GM10266 (cell line): ENCODE results near the gene ACSM2A.
"Not testable (repeated sequence)": the region's sequence is repeated elsewhere in the genome, so short reads cannot be mapped to it uniquely, and the experiment has no call there.

Experiments used
- DNase-seq: peaks from one replicate; pipeline ENCODE4 v3.0.0; 2012; ENCODE audit errors: extremely low spot score
- TF ChIP-seq, protein P1 (sequence below): IDR thresholded peaks from 2 replicates; pipeline ENCODE4 v1.5.1; 2012; ENCODE audit warnings: mild to moderate bottlenecking, low read depth; ENCODE audit not compliant: control insufficient read depth, insufficient read depth; ENCODE audit errors: missing control alignments

ACSM2A gene

DNA sequence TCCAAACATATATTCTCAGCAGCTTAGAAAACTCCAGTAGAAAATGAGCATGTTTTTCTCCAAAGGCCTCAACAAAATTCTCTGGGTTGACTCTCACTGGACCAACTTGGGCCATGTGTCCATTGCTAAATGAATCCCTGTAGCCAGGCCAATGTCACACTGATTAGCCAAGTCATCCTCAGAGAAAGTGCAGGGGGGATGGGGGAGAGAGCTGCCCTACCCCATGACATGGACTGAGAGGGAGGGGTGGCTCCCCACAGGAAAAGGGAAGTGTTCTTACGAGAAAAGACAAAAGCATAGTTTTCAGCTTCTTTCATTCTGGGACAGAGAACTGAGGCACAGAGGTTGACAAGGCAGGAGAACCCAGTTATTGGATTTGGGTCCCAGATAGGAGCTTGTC lies 32.7 kb downstream of the ACSM2A start:
- DNase-seq: not testable (repeated sequence)

- DNase-seq: no peak
- TF ChIP-seq, protein P1, sequence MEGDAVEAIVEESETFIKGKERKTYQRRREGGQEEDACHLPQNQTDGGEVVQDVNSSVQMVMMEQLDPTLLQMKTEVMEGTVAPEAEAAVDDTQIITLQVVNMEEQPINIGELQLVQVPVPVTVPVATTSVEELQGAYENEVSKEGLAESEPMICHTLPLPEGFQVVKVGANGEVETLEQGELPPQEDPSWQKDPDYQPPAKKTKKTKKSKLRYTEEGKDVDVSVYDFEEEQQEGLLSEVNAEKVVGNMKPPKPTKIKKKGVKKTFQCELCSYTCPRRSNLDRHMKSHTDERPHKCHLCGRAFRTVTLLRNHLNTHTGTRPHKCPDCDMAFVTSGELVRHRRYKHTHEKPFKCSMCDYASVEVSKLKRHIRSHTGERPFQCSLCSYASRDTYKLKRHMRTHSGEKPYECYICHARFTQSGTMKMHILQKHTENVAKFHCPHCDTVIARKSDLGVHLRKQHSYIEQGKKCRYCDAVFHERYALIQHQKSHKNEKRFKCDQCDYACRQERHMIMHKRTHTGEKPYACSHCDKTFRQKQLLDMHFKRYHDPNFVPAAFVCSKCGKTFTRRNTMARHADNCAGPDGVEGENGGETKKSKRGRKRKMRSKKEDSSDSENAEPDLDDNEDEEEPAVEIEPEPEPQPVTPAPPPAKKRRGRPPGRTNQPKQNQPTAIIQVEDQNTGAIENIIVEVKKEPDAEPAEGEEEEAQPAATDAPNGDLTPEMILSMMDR: no peak
These were observed 33.4 kb downstream of the ACSM2A start for GRCh38 chr16:20484726-20485125.

DNA sequence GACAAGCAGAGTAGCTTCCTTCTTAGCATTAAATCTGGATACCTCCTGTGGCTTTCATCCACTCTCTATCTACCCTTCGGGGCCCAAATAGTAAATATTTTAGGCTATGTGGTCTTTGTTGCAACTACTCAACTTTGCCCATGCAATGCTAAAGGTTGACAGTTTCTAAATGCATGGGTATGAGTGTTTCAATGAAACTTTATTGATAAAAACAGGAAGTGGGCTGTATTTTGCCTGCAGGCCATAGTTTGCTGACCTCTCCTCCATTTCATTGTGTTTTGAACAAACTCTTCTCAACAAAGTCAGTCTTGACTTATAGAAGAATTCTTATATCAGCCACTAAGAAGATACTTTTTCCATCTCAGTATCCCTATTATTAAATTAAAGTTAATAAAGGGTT lies 34.1 kb downstream of the ACSM2A start:
- TF ChIP-seq, protein P1: no peak
- no peak for DNase-seq

DNA sequence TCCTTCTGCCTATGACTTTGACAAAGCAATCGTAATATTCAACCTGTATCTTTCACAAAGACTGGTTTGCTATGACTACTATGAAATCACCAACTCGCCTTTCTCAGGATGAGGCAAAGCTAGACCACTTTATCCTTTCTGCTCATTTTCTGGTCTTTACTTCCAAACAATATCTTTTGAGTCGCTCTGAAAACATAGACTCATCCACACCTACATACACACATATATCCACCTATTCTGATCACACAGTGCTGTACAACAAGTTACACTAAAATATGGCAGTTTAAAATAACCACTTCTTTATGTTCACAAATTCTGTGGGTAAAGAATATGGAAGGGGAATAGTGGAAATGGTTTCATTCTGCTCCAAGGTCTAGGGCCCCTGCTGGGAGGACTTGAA lies 39.7 kb downstream of the ACSM2A start:
- DNase-seq: not testable (repeated sequence)

DNA sequence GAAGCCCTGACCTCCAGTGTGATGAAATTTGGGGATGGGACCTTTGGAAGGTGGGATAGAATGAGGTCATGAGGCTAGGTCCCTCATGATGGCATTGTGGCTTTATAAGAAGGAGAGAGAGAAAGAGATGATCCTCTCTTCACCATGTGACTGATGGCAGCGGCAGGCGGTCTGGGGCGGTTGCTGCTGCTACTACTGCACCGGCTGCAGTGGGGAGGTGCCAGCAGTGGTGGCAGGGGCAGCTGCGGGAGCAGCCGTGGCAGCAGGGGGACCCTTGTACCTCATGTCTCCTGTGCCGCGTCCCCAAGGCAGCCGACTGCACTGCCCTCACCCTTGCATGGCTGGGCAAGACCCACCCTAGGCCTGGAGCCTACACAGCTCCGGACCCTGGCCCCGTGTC lies 40.1 kb downstream of the ACSM2A start:
- not testable (repeated sequence) for DNase-seq

- TF ChIP-seq, protein P1: no peak
- DNase-seq: no peak
These were observed 53.1 kb downstream of the ACSM2A start for GRCh38 chr16:20504418-20504817.

- TF ChIP-seq, protein P1: no peak
- no peak for DNase-seq
These were observed 56.0 kb downstream of the ACSM2A start for GRCh38 chr16:20507280-20507679.

DNA sequence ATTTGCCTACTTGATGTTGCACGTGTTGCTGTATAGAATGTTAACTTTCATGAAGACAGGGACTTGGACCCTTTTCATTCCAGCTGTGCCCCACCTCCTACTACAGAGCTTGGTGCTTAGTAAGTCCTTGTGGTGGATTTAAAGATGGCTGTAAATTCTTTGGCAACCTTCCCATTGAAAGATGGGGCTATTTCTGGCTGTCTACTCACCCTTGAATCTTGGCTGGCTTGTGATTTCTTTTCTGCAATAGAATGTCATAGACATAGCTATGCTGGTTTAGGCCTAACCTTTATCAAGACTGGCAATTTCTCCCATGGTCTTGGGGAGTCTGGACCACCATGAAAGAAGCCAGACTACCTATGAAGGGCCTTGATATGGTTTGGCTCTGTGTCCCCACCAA lies 59.0 kb downstream of the ACSM2A start:
- TF ChIP-seq, protein P1: no peak

DNA sequence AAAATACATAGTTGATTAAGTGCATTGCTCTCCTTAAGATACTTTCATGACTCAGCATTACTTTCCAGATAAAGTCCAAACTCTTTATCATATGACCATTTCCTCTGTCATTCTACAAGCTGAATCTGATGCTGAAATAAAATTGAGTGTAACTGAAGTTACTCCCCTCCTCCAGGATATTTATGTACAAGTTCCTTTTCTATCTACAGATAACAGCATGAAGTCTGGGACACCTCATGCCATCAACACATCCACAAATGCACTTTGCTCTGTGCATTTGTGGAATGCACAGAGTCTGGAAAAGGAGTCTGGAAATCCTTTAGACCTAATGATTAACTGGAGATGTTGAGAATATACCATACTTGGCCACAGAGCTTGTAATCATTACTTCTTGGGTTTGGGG lies 64.4 kb downstream of the ACSM2A start:
- DNase-seq: no peak
- TF ChIP-seq, protein P1: no peak

More for the DNA sequence above, 59.0 kb downstream of the ACSM2A start:
- no peak for DNase-seq
